ENCODE results near the gene RAB4A. TPM values are rescaled to one million over a fixed set of nuclear protein-coding genes. Genes with fewer than 3 reads are reported as not detected.

Gene RAB4A
- polyA plus RNA-seq, 1 donor from 2014 or later, result 49.8 TPM

DNA sequence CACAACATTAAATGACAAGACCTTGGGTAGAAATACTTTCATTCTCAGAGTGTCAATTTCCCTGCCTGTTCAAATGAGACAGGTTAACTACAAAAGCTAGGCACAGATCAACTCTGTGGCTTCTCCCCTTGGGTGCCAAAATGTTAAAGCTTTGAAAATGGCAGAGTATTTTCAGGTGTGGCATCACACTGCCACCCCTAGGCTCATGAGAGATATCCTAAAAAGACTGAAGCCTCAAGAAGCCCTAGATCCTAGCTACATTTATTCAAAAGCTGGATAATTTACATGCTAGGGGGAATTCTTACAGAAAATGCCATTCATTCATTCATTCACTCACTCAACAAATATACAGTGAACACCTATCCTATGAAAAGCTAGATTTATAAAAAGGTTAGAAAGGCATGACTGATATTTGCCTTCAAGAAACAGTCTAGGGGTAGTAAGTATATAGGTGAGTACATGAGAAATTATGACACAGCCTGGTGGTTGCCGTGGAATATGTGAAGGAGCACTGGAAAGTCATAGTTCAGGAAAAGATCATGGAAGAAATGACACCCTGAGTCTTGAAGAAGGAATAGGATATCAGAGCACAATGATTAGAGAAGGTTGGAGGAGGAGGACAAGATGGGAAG is 15.9 kb upstream of the RAB4A start:
- no peaks in the 10 kb centered on the region for H3K9me3 ChIP-seq (ENCODE audit: low read length)
- H3K9ac ChIP-seq (ENCODE audit: low read length), result no peak overlapping the region
- no peak for TF ChIP-seq EZH2 (IDR thresholded peaks at IDR 0.05; ENCODE audit: borderline replicate concordance, insufficient read depth, low read length, poor library complexity, severe bottlenecking)
- no peak for TF ChIP-seq MXI1 (conservative IDR thresholded peaks at IDR 0.05; ENCODE audit: poor library complexity, severe bottlenecking)
- TF ChIP-seq, protein P1, sequence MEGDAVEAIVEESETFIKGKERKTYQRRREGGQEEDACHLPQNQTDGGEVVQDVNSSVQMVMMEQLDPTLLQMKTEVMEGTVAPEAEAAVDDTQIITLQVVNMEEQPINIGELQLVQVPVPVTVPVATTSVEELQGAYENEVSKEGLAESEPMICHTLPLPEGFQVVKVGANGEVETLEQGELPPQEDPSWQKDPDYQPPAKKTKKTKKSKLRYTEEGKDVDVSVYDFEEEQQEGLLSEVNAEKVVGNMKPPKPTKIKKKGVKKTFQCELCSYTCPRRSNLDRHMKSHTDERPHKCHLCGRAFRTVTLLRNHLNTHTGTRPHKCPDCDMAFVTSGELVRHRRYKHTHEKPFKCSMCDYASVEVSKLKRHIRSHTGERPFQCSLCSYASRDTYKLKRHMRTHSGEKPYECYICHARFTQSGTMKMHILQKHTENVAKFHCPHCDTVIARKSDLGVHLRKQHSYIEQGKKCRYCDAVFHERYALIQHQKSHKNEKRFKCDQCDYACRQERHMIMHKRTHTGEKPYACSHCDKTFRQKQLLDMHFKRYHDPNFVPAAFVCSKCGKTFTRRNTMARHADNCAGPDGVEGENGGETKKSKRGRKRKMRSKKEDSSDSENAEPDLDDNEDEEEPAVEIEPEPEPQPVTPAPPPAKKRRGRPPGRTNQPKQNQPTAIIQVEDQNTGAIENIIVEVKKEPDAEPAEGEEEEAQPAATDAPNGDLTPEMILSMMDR (IDR thresholded peaks at IDR 0.05; ENCODE audit: poor library complexity, severe bottlenecking), result peak; percentile 73
- TF ChIP-seq EP300 (conservative IDR thresholded peaks at IDR 0.05; ENCODE audit: poor library complexity, severe bottlenecking), result no peak
- peak; percentile 88 for TF ChIP-seq SMC3 (conservative IDR thresholded peaks at IDR 0.05; ENCODE audit: poor library complexity)
- TF ChIP-seq RAD21 (conservative IDR thresholded peaks at IDR 0.05), result peak; percentile 81
- H3K4me3 ChIP-seq (ENCODE audit: low read length), result no peak overlapping the region
- H3K27me3 ChIP-seq (ENCODE audit: insufficient read depth, low read depth, low read length), result no peaks in the 10 kb centered on the region
- H3F3A ChIP-seq (ENCODE audit: insufficient read depth, low read length, poor library complexity, severe bottlenecking), result no peaks in the 10 kb centered on the region
- H2AFZ ChIP-seq (ENCODE audit: low read depth, low read length), result no peak overlapping the region
- H3K36me3 ChIP-seq (ENCODE audit: insufficient read depth, low read length), result no peaks in the 10 kb centered on the region
- H4K20me1 ChIP-seq (ENCODE audit: insufficient read depth), result no peaks in the 10 kb centered on the region
- H3K4me2 ChIP-seq (ENCODE audit: low read length), result no peak overlapping the region
- H3K79me2 ChIP-seq (replicated peaks; ENCODE audit: insufficient read depth, low read length), result no peaks in the 10 kb centered on the region
- H3K9me2 ChIP-seq (ENCODE audit: insufficient read depth, low read length), result no peaks in the 10 kb centered on the region
- no peak overlapping the region for H3K27ac ChIP-seq (ENCODE audit: low read length)

- Histone ChIP-seq H3K27me3 (ENCODE audit: insufficient read depth, low read depth, low read length) (no peaks in the 10 kb centered on the region), H3K9me2 (ENCODE audit: insufficient read depth, low read length) (no peaks in the 10 kb centered on the region), H2AFZ (ENCODE audit: low read depth, low read length) (no peak overlapping the region), H3K79me2 (replicated peaks; ENCODE audit: insufficient read depth, low read length) (no peaks in the 10 kb centered on the region), H3K9me3 (ENCODE audit: low read length) (no peaks in the 10 kb centered on the region), H3K36me3 (ENCODE audit: insufficient read depth, low read length) (no peaks in the 10 kb centered on the region), H3K9ac (ENCODE audit: low read length) (no peak overlapping the region), H3F3A (ENCODE audit: insufficient read depth, low read length, poor library complexity, severe bottlenecking) (no peaks in the 10 kb centered on the region), H3K4me2 (ENCODE audit: low read length) (no peak overlapping the region), H4K20me1 (ENCODE audit: insufficient read depth) (no peaks in the 10 kb centered on the region), H3K4me3 (ENCODE audit: low read length) (no peak overlapping the region), H3K27ac (ENCODE audit: low read length) (no peak overlapping the region)
- TF ChIP-seq, protein P1 (IDR thresholded peaks at IDR 0.05; ENCODE audit: poor library complexity, severe bottlenecking), result peak; percentile 94
- TF ChIP-seq TAF1 (IDR thresholded peaks at IDR 0.05; ENCODE audit: low read depth) (no peak), SMC3 (conservative IDR thresholded peaks at IDR 0.05; ENCODE audit: poor library complexity) (peak; percentile 96), EZH2 (IDR thresholded peaks at IDR 0.05; ENCODE audit: borderline replicate concordance, insufficient read depth, low read length, poor library complexity, severe bottlenecking) (no peak), RAD21 (conservative IDR thresholded peaks at IDR 0.05) (peak; percentile 96)
Observed at GRCh38 chr1:229258031-229258756, 12.7 kb upstream of the RAB4A start.

DNA sequence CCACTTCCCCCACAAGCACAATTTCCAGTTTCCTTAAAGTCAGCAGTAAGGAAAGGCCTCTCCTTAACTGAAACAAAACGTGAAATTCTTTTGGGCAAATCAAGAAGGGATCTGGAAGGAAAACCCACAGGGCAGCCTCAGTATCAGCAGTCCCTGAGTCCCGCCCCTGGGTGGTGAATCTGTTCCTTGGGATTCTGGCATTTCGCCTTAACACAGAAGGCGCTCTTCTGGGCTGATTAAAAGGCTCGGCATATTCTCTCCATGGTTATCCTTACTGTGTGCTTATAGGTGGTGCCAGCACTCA is 12.2 kb upstream of the RAB4A start:
- Histone ChIP-seq H3K9me2 (ENCODE audit: insufficient read depth, low read length) (no peaks in the 10 kb centered on the region), H3K79me2 (replicated peaks; ENCODE audit: insufficient read depth, low read length) (no peaks in the 10 kb centered on the region), H3K27me3 (ENCODE audit: insufficient read depth, low read depth, low read length) (no peaks in the 10 kb centered on the region), H3K9me3 (ENCODE audit: low read length) (no peaks in the 10 kb centered on the region), H3K9ac (ENCODE audit: low read length) (no peak overlapping the region), H3K4me2 (ENCODE audit: low read length) (no peak overlapping the region), H4K20me1 (ENCODE audit: insufficient read depth) (no peaks in the 10 kb centered on the region), H3K36me3 (ENCODE audit: insufficient read depth, low read length) (no peaks in the 10 kb centered on the region), H3F3A (ENCODE audit: insufficient read depth, low read length, poor library complexity, severe bottlenecking) (no peaks in the 10 kb centered on the region), H2AFZ (ENCODE audit: low read depth, low read length) (no peak overlapping the region), H3K27ac (ENCODE audit: low read length) (no peak overlapping the region), H3K4me3 (ENCODE audit: low read length) (no peak overlapping the region)
- TF ChIP-seq POLR2AphosphoS5 (IDR thresholded peaks at IDR 0.05), result no peak
- TF ChIP-seq, protein P1 (IDR thresholded peaks at IDR 0.05; ENCODE audit: poor library complexity, severe bottlenecking), result no peak
- no peak for TF ChIP-seq RAD21 (conservative IDR thresholded peaks at IDR 0.05)
- no peak for TF ChIP-seq SMC3 (conservative IDR thresholded peaks at IDR 0.05; ENCODE audit: poor library complexity)
- TF ChIP-seq, protein P2, sequence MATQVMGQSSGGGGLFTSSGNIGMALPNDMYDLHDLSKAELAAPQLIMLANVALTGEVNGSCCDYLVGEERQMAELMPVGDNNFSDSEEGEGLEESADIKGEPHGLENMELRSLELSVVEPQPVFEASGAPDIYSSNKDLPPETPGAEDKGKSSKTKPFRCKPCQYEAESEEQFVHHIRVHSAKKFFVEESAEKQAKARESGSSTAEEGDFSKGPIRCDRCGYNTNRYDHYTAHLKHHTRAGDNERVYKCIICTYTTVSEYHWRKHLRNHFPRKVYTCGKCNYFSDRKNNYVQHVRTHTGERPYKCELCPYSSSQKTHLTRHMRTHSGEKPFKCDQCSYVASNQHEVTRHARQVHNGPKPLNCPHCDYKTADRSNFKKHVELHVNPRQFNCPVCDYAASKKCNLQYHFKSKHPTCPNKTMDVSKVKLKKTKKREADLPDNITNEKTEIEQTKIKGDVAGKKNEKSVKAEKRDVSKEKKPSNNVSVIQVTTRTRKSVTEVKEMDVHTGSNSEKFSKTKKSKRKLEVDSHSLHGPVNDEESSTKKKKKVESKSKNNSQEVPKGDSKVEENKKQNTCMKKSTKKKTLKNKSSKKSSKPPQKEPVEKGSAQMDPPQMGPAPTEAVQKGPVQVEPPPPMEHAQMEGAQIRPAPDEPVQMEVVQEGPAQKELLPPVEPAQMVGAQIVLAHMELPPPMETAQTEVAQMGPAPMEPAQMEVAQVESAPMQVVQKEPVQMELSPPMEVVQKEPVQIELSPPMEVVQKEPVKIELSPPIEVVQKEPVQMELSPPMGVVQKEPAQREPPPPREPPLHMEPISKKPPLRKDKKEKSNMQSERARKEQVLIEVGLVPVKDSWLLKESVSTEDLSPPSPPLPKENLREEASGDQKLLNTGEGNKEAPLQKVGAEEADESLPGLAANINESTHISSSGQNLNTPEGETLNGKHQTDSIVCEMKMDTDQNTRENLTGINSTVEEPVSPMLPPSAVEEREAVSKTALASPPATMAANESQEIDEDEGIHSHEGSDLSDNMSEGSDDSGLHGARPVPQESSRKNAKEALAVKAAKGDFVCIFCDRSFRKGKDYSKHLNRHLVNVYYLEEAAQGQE (IDR thresholded peaks at IDR 0.05; ENCODE audit: borderline replicate concordance), result no peak
- TF ChIP-seq TAF1 (IDR thresholded peaks at IDR 0.05; ENCODE audit: low read depth), result no peak
- TF ChIP-seq MXI1 (conservative IDR thresholded peaks at IDR 0.05; ENCODE audit: poor library complexity, severe bottlenecking), result no peak
- TF ChIP-seq EZH2 (IDR thresholded peaks at IDR 0.05; ENCODE audit: borderline replicate concordance, insufficient read depth, low read length, poor library complexity, severe bottlenecking), result no peak
- no peak for TF ChIP-seq EP300 (conservative IDR thresholded peaks at IDR 0.05; ENCODE audit: poor library complexity, severe bottlenecking)

All from neural cell (in vitro differentiated cells).